B cell (primary cell): Measurements from ENCODE around the gene CYP4A22. TPM values are rescaled to one million over a fixed set of nuclear protein-coding genes. Genes with fewer than 3 reads are reported as not detected.

Experiments
- ATAC-seq: fragments of 200-7000 bp; cut with Tn5 transposase; one replicate; pipeline ENCODE4 v1.10.0; 2021; ENCODE audit warnings: low read depth, mild to moderate bottlenecking, moderate number of reproducible peaks, moderate library complexity
- CTCF ChIA-PET: fragments of 350-600 bp; sonication (Branson Sonifier 250); formaldehyde crosslinking; loops from one replicate; lab custom pipeline; 2021; ENCODE audit warnings: antibody characterized with exemption, inconsistent platforms; lab: Charles Lee
- POLR2A ChIA-PET: fragments of 350-600 bp; sonication (Branson Sonifier 250); formaldehyde crosslinking; loops from one replicate; lab custom pipeline; 2021; ENCODE audit warnings: antibody characterized with exemption; lab: Charles Lee
- DNase-seq: peaks from one replicate; pipeline ENCODE4 v3.0.0; 2013
- H2AFZ ChIP-seq: 2 replicates; pipeline ENCODE4 v1.6.1; 2012; ENCODE audit warnings: mild to moderate bottlenecking, low read depth, low read length; ENCODE audit not compliant: insufficient read depth, poor library complexity, severe bottlenecking
- H3K27ac ChIP-seq, 2 donors: 1 replicate in 1 of 2; 2 replicates in 1 of 2; pipeline ENCODE4 v1.5.1; 2012 to 2013; ENCODE audit warnings: low read length in 2 of 2, mild to moderate bottlenecking in 2 of 2, moderate library complexity in 1 of 2
- H3K27me3 ChIP-seq, 4 experiments: fragments of 200-600 bp in 1 of 4; sonication (generic) in 1 of 4; replicated peaks in 1 of 4; 1 replicate in 2 of 4; 2 replicates in 2 of 4; pipeline versions ENCODE4 v1.6.1 to v1.7.0; 2013 to 2016; ENCODE audit warnings: low read length in 3 of 4, mild to moderate bottlenecking in 2 of 4, mixed read lengths in 1 of 4, moderate library complexity in 1 of 4; ENCODE audit not compliant: insufficient read depth in 4 of 4, control insufficient read depth in 3 of 4; ENCODE audit errors: control extremely low read depth in 1 of 4
- H3K36me3 ChIP-seq, 2 experiments: replicated peaks in 1 of 2; 1 replicate in 1 of 2; 2 replicates in 1 of 2; pipeline versions ENCODE4 v1.6.1 to v1.7.1; 2013; ENCODE audit warnings: low read length in 1 of 2; ENCODE audit not compliant: insufficient read depth in 2 of 2, control insufficient read depth in 1 of 2; ENCODE audit errors: control extremely low read depth in 1 of 2, extremely low read depth in 1 of 2
- H3K4me1 ChIP-seq, 2 donors: fragments of 200-600 bp in 1 of 2; sonication (generic) in 1 of 2; 1 replicate in 1 of 2; 2 replicates in 1 of 2; pipeline versions ENCODE4 v1.5.1 to v1.6.1; 2013 to 2017; ENCODE audit warnings: low read length in 2 of 2; ENCODE audit not compliant: control insufficient read depth in 2 of 2, insufficient read depth in 2 of 2
- H3K4me2 ChIP-seq: replicated peaks from 2 replicates; pipeline ENCODE3; 2012; ENCODE audit warnings: mild to moderate bottlenecking, low read depth, low read length; ENCODE audit not compliant: poor library complexity, severe bottlenecking
- H3K4me3 ChIP-seq, 5 experiments: fragments of 200-600 bp in 1 of 5; sonication (generic) in 1 of 5; 1 replicate in 3 of 5; 2 replicates in 2 of 5; pipeline versions ENCODE4 v1.5.1 to v1.7.0; 2011 to 2016; ENCODE audit warnings: low read length in 4 of 5, mild to moderate bottlenecking in 4 of 5, low read depth in 2 of 5, control low read depth in 1 of 5, moderate library complexity in 1 of 5; ENCODE audit not compliant: insufficient read depth in 1 of 5; ENCODE audit errors: control extremely low read depth in 1 of 5, extremely low read depth in 1 of 5
- H3K79me2 ChIP-seq: fragments of 200-600 bp; sonication (generic); one replicate; pipeline ENCODE4 v1.6.0; 2016; ENCODE audit warnings: low read length; ENCODE audit not compliant: control insufficient read depth, insufficient read depth
- H3K9ac ChIP-seq: fragments of 200-600 bp; sonication (generic); 2 replicates; pipeline ENCODE4 v1.6.1; 2017; ENCODE audit warnings: mild to moderate bottlenecking, low read length, moderate library complexity
- H3K9me3 ChIP-seq, 3 donors: one replicate each; pipeline versions ENCODE4 v1.6.1 to v1.7.1; 2013; ENCODE audit warnings: low read length in 2 of 3; ENCODE audit not compliant: control insufficient read depth in 2 of 3, insufficient read depth in 1 of 3; ENCODE audit errors: control extremely low read depth in 1 of 3
- H4K20me1 ChIP-seq: 2 replicates; pipeline ENCODE4 v1.6.0; 2012; ENCODE audit warnings: mild to moderate bottlenecking, low read length; ENCODE audit not compliant: insufficient read depth, control insufficient read depth, poor library complexity, severe bottlenecking
- H3K27ac Mint-ChIP-seq: one replicate; pipeline ENCODE4 v1.8.0; 2021; ENCODE audit warnings: mixed read lengths
- H3K27me3 Mint-ChIP-seq: one replicate; pipeline ENCODE4 v1.8.0; 2021; ENCODE audit warnings: mixed read lengths
- H3K4me1 Mint-ChIP-seq: one replicate; pipeline ENCODE4 v1.8.0; 2021; ENCODE audit warnings: mixed read lengths
- H3K4me3 Mint-ChIP-seq: one replicate; pipeline ENCODE4 v1.8.0; 2021; ENCODE audit warnings: mixed read lengths
- H3K9me3 Mint-ChIP-seq: one replicate; pipeline ENCODE4 v1.8.0; 2022; ENCODE audit warnings: mixed read lengths; ENCODE audit not compliant: insufficient read depth
- EZH2 ChIP-seq: IDR thresholded peaks from 2 replicates; pipeline ENCODE4 v1.6.1; 2012; ENCODE audit warnings: borderline replicate concordance, low read depth, mild to moderate bottlenecking, moderate library complexity, low read length; ENCODE audit not compliant: insufficient read depth, poor library complexity, severe bottlenecking
- WGBS: methylation state at CpG from one replicate; pipeline ENCODE4 v1.1.5; 2013; ENCODE audit warnings: missing lambda C conversion rate; ENCODE audit not compliant: insufficient coverage; 5-methylcytosine and 5-hydroxymethylcytosine counted together
- intact Hi-C: fragments of 100-400 bp; cut with micrococcal nuclease; formaldehyde crosslinking; loops from one replicate; pipeline ENCODE4 v1.10.0; 2022
- polyA plus RNA-seq: library from polyadenylated mRNA; depleted of rRNA; stranded (reverse); fragments of >200 nt; gene quantifications from 2 replicates; pipeline ENCODE4 v1.2.3, GENCODE V29; 2012
- total RNA-seq, 2 donors: library from RNA; stranded (reverse); fragments of 120-200 nt in 1 of 2; gene quantifications; 1 replicate in 1 of 2; 2 replicates in 1 of 2; pipeline versions ENCODE4 v1.2.3 to v1.2.4, GENCODE V29; 2013 to 2022
- TF ChIP-seq, protein P1 (sequence below): fragments of 200-600 bp; IDR thresholded peaks from one replicate; pipeline ENCODE4 v1.8.0; 2022; ENCODE audit warnings: antibody characterized with exemption, mild to moderate bottlenecking

The CYP4A22 gene
- total and polyA plus RNA-seq, 2 donors (not counting 1 experiment from before 2014, with no cell fraction given), result not detected

DNA sequence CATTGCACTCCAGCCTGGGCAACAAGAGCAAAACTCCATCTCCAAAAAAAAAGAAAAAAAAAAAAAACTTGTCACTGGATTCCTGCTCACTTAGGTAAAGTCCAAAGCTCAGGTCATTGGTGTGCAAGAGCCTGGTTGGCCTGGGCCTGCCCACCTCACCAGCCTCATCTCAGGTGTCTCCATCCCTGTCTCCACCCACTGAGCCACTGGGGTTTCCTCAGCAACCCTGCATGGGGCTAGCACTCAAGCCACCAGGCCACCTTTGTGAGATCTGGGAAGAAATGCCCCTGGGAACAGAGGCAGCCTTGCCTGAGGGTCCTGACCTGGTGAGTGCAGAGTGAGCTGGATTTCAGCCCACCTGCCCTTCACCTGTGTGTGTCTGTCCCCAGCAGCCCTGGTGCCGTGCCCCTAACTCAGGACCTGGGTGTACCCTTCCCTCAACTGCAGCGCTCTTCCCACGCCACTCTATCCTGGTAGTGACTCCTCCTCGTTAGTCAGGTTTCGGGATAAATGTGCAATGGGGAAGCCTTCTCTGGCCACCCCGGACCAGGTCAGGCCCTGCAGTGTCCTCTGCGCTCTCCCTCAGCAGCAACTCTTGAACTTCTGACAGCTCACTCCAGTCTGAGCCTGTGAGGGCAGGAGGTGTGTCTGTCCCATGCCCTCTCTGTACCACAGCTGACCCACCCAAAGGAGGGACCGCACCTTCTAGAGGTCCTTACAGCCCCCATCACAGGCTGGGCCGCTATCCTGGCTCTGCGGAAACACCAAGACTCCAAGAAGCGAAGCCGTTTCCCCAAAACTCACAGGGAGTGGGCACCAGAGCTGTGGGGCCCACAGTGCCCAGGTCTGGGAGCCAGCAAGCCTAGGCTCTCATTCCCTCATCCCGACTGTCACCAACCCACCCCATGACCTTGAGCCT, 49.3 kb downstream of the CYP4A22 start:
- TF ChIP-seq, protein P1, sequence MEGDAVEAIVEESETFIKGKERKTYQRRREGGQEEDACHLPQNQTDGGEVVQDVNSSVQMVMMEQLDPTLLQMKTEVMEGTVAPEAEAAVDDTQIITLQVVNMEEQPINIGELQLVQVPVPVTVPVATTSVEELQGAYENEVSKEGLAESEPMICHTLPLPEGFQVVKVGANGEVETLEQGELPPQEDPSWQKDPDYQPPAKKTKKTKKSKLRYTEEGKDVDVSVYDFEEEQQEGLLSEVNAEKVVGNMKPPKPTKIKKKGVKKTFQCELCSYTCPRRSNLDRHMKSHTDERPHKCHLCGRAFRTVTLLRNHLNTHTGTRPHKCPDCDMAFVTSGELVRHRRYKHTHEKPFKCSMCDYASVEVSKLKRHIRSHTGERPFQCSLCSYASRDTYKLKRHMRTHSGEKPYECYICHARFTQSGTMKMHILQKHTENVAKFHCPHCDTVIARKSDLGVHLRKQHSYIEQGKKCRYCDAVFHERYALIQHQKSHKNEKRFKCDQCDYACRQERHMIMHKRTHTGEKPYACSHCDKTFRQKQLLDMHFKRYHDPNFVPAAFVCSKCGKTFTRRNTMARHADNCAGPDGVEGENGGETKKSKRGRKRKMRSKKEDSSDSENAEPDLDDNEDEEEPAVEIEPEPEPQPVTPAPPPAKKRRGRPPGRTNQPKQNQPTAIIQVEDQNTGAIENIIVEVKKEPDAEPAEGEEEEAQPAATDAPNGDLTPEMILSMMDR, result no peak
- TF ChIP-seq EZH2, result no peak
- Histone ChIP-seq H3K4me1 (no peaks in the 10 kb centered on the region), H3K27ac (no peak overlapping the region), H4K20me1 (no peaks in the 10 kb centered on the region), H3K27me3 (peaks cover 0 to 2% (median 0%) of the 10 kb centered on the region in 4 experiments), H3K4me3 (no peak overlapping the region), H3K9ac (no peak overlapping the region), H3K9me3 (peaks cover 0 to 7% (median 0%) of the 10 kb centered on the region in 3 donors), H3K36me3 (no peaks in the 10 kb centered on the region), H3K79me2 (no peaks in the 10 kb centered on the region), H3K4me2 (no peak overlapping the region), H2AFZ (no peak overlapping the region)
- CTCF ChIA-PET, result interaction anchor here (1.4 kb wide), 1 partner anchor 8 kb away, joined by 3 read pairs; no protein-coding TSS in a partner anchor
- 93% methylated on average over 13 of the region's 13 CpGs for WGBS
- POLR2A ChIA-PET, result no interaction called here
- intact Hi-C loops, result no loop called here
- Mint-ChIP-seq H3K27me3 (peaks cover 14% of the 10 kb centered on the region), H3K4me1 (no peaks in the 10 kb centered on the region), H3K9me3 (no peaks in the 10 kb centered on the region), H3K27ac (no peak overlapping the region), H3K4me3 (no peak overlapping the region)
- no peak for ATAC-seq
- no peak for DNase-seq
